ENCODE results near the gene AUNIP.
"Not testable (repeated sequence)": the region's sequence is repeated elsewhere in the genome, so short reads cannot be mapped to it uniquely, and the experiment has no call there.

Gene AUNIP

GRCh38 chr1:25866288-25866687 lies 7.0 kb upstream of the AUNIP start:
- no peak for DNase-seq (ENCODE audit: low read depth)

GRCh38 chr1:25864434-25864833 lies 5.2 kb upstream of the AUNIP start:
- DNase-seq (ENCODE audit: low read depth): no peak

GRCh38 chr1:25863486-25864262 lies 4.4 kb upstream of the AUNIP start:
- DNase-seq (ENCODE audit: low read depth): no peak

GRCh38 chr1:25862785-25863485 lies 3.7 kb upstream of the AUNIP start:
- DNase-seq (ENCODE audit: low read depth): no peak

- no peak for DNase-seq (ENCODE audit: low read depth)
Measured at GRCh38 chr1:25861316-25862286, 2.3 kb upstream of the AUNIP start.

GRCh38 chr1:25858494-25858893 lies 763 bp downstream of the AUNIP start:
- no peak for DNase-seq (ENCODE audit: low read depth)

GRCh38 chr1:25856856-25857255 lies 2.4 kb downstream of the AUNIP start:
- DNase-seq (ENCODE audit: low read depth): no peak

GRCh38 chr1:25854554-25854953 lies 4.7 kb downstream of the AUNIP start:
- DNase-seq (ENCODE audit: low read depth): no peak

GRCh38 chr1:25848531-25848930 lies 10.7 kb downstream of the AUNIP start:
- no peak for DNase-seq (ENCODE audit: low read depth)

- DNase-seq (ENCODE audit: low read depth): no peak
Measured at GRCh38 chr1:25847929-25848328, 11.3 kb downstream of the AUNIP start.

GRCh38 chr1:25845664-25846063 lies 13.6 kb downstream of the AUNIP start:
- DNase-seq (ENCODE audit: low read depth): no peak

GRCh38 chr1:25844536-25845337 lies 14.5 kb downstream of the AUNIP start:
- no peak for DNase-seq (ENCODE audit: low read depth)

- DNase-seq (ENCODE audit: low read depth): no peak
Measured at GRCh38 chr1:25843483-25843882, 15.8 kb downstream of the AUNIP start.

- DNase-seq (ENCODE audit: low read depth): not testable (repeated sequence)
Measured at GRCh38 chr1:25839808-25840207, 19.4 kb downstream of the AUNIP start.

GRCh38 chr1:25837262-25837875 lies 21.9 kb downstream of the AUNIP start:
- DNase-seq (ENCODE audit: low read depth): no peak

- DNase-seq (ENCODE audit: low read depth): no peak
Measured at GRCh38 chr1:25836695-25837094, 22.6 kb downstream of the AUNIP start.

- DNase-seq (ENCODE audit: low read depth): no peak
Measured at GRCh38 chr1:25834894-25835293, 24.4 kb downstream of the AUNIP start.

GRCh38 chr1:25833158-25833557 lies 26.1 kb downstream of the AUNIP start:
- DNase-seq (ENCODE audit: low read depth): no peak

GRCh38 chr1:25832336-25833037 lies 26.8 kb downstream of the AUNIP start:
- DNase-seq (ENCODE audit: low read depth): no peak

- DNase-seq (ENCODE audit: low read depth): no peak
Measured at GRCh38 chr1:25831569-25832196, 27.6 kb downstream of the AUNIP start.
